ENCODE measurements around the gene SEM1. TPM values are rescaled to one million over a fixed set of nuclear protein-coding genes. Genes with fewer than 3 reads are reported as not detected.
"Not testable (repeated sequence)": the region's sequence is repeated elsewhere in the genome, so short reads cannot be mapped to it uniquely, and the experiment has no call there.

The SEM1 gene
- polyA plus RNA-seq, 2 of the 4 experiments (the other 2 are of a cell fraction): 235 to 859 TPM

DNA sequence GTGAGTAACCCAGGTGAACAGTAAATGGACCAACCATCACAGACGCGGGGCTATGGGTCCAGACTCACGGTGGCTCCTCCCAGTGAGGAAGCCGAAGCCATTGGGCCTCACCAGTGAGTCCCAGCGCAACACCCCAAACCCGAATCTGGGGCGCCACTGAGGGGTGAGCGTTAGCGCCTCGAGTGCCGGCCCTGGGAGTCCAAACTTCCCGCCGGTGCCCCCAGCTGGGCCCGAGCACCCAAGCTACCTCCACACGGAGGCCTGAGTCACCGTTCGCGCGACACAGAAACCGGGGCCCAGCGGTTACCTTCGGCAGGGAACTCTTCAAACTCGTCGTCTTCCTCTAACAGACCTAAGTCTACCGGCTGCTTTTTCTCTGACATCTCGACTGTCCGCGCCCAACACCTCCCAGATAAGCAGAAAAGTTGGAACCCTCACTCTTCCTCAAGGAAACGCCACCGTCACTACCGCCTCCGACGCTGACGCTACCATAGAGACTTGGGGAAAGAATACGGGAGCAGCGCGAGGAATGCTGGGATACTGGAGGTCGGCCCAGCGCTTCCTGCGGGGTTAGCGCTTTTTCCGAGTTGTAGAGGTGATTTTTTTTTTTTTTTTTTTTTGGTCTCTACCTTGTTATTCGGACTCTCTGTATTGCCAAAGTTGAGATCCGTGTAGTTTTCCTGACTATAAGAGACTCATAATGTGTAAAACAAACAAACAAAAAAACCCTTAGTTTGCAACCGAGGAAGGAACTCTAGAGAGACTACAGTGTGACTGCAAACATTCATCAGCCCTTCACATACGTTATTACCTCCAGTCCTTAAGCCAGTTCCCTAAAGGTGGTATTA, at the start of gene SEM1 (continued):
- TF ChIP-seq, protein P1, sequence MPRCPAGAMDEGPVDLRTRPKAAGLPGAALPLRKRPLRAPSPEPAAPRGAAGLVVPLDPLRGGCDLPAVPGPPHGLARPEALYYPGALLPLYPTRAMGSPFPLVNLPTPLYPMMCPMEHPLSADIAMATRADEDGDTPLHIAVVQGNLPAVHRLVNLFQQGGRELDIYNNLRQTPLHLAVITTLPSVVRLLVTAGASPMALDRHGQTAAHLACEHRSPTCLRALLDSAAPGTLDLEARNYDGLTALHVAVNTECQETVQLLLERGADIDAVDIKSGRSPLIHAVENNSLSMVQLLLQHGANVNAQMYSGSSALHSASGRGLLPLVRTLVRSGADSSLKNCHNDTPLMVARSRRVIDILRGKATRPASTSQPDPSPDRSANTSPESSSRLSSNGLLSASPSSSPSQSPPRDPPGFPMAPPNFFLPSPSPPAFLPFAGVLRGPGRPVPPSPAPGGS (IDR thresholded peaks at IDR 0.05): peak; percentile 75; the same call in 2 of the 3 replicates
- no peak for TF ChIP-seq ESRRA (IDR thresholded peaks at IDR 0.05; ENCODE audit: borderline replicate concordance, low read length)
- TF ChIP-seq CHD4 (IDR thresholded peaks at IDR 0.05; ENCODE audit: borderline replicate concordance): no peak
- TF ChIP-seq, protein P2, sequence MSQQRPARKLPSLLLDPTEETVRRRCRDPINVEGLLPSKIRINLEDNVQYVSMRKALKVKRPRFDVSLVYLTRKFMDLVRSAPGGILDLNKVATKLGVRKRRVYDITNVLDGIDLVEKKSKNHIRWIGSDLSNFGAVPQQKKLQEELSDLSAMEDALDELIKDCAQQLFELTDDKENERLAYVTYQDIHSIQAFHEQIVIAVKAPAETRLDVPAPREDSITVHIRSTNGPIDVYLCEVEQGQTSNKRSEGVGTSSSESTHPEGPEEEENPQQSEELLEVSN (IDR thresholded peaks at IDR 0.05; ENCODE audit: borderline replicate concordance, low read depth): no peak; the same call in 1 of the 2 replicates
- TF ChIP-seq ZC3H11A (IDR thresholded peaks at IDR 0.05): no peak
- no peak for TF ChIP-seq NPAS2 (CRISPR knock-in tag; IDR thresholded peaks at IDR 0.05; ENCODE audit: borderline replicate concordance)

DNA sequence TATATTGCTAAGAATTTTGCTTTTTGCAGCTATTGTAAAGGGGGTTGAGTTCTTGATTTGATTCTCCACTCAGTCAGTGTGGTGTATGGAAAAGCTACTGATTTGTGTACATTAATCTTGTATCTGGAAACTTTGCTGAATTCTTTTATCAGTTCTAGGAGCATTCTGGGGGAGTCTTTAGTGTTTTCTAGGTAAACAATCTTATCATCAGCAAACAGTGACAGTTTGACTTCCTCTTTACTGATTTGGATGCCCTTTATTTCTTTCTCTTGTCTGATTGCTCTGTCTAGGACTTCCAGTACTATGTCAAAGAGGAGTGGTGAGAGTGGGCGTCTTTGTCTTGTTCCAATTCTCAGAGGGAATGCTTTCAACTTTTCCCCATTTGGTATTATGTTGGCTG, 48.2 kb upstream of the SEM1 start:
- FAIRE-seq; H3K9me3 ChIP-seq; CTCF ChIA-PET; H3K4me3 ChIP-seq; H3K4me2 ChIP-seq; POLR2A ChIA-PET; ATAC-seq; H3K27ac ChIP-seq; H3K4me1 ChIP-seq; DNase-seq (ENCODE audit: low read depth in 1 of 2, low spot score in 1 of 2): not testable (repeated sequence)
- WGBS (ENCODE audit: missing lambda C conversion rate): 0% methylated on average over 1 of the region's 1 CpG

DNA sequence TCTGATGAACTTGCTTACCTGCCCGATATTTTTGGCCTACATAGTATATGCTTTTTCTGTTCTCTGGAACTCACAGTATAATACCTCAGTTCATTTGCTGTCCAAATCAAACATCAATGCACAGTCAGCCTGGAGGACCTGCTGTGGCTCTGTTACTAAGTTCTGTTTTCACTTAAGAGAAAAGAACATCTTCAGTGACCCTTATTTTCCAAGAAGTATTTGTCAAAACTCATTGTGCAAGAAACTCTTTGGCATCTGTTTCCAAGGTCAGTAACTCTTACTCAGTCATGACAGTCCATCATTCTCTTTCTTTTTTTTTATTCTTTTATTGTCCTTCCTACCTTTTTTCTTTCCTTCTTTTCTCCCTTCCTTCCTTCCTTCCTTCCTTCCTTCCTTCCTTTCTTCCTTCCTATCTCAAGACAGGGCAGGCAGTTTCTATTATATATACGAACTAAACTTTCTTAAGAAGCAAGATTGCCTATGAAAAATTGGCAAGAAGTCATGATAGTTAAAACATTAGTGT, 37.8 kb upstream of the SEM1 start:
- CTCF ChIA-PET: no interaction called here
- DNase-seq (ENCODE audit: low read depth in 1 of 2, low spot score in 1 of 2) (no peak), ATAC-seq (no peak), FAIRE-seq (no peak)
- TF ChIP-seq EHMT2 (IDR thresholded peaks at IDR 0.05; ENCODE audit: low read depth) (no peak), HDAC2 (IDR thresholded peaks at IDR 0.05) (no peak), FOSL2 (IDR thresholded peaks at IDR 0.05) (no peak), FOSL2 (CRISPR knock-in tag; IDR thresholded peaks at IDR 0.05) (no peak), FOXS1 (CRISPR knock-in tag; IDR thresholded peaks at IDR 0.05) (no peak), EHF (CRISPR knock-in tag; IDR thresholded peaks at IDR 0.05) (no peak), HOXB5 (CRISPR knock-in tag; IDR thresholded peaks at IDR 0.05) (no peak), MYC (IDR thresholded peaks at IDR 0.05; ENCODE audit: borderline replicate concordance, low read length) (no peak), HOXB13 (CRISPR knock-in tag; IDR thresholded peaks at IDR 0.05; ENCODE audit: low read depth) (no peak), CEBPB (IDR thresholded peaks at IDR 0.05) (no peak), EP300 (IDR thresholded peaks at IDR 0.05) (no peak), TFCP2L1 (CRISPR knock-in tag; IDR thresholded peaks at IDR 0.05) (no peak), RNF2 (IDR thresholded peaks at IDR 0.05; ENCODE audit: borderline replicate concordance, low read depth) (no peak), NFE2L2 (conservative IDR thresholded peaks at IDR 0.05; ENCODE audit: low read length) (no peak), BHLHE40 (IDR thresholded peaks at IDR 0.05; ENCODE audit: low read depth, low read length) (no peak)
- TF ChIP-seq, protein P3, sequence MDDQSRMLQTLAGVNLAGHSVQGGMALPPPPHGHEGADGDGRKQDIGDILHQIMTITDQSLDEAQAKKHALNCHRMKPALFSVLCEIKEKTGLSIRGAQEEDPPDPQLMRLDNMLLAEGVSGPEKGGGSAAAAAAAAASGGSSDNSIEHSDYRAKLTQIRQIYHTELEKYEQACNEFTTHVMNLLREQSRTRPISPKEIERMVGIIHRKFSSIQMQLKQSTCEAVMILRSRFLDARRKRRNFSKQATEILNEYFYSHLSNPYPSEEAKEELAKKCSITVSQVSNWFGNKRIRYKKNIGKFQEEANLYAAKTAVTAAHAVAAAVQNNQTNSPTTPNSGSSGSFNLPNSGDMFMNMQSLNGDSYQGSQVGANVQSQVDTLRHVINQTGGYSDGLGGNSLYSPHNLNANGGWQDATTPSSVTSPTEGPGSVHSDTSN (IDR thresholded peaks at IDR 0.05): no peak
- TF ChIP-seq, protein P4, sequence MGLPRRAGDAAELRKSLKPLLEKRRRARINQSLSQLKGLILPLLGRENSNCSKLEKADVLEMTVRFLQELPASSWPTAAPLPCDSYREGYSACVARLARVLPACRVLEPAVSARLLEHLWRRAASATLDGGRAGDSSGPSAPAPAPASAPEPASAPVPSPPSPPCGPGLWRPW (IDR thresholded peaks at IDR 0.05): no peak
- TF ChIP-seq, protein P5, sequence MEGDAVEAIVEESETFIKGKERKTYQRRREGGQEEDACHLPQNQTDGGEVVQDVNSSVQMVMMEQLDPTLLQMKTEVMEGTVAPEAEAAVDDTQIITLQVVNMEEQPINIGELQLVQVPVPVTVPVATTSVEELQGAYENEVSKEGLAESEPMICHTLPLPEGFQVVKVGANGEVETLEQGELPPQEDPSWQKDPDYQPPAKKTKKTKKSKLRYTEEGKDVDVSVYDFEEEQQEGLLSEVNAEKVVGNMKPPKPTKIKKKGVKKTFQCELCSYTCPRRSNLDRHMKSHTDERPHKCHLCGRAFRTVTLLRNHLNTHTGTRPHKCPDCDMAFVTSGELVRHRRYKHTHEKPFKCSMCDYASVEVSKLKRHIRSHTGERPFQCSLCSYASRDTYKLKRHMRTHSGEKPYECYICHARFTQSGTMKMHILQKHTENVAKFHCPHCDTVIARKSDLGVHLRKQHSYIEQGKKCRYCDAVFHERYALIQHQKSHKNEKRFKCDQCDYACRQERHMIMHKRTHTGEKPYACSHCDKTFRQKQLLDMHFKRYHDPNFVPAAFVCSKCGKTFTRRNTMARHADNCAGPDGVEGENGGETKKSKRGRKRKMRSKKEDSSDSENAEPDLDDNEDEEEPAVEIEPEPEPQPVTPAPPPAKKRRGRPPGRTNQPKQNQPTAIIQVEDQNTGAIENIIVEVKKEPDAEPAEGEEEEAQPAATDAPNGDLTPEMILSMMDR (IDR thresholded peaks at IDR 0.05): no peak
- TF ChIP-seq, protein P6, sequence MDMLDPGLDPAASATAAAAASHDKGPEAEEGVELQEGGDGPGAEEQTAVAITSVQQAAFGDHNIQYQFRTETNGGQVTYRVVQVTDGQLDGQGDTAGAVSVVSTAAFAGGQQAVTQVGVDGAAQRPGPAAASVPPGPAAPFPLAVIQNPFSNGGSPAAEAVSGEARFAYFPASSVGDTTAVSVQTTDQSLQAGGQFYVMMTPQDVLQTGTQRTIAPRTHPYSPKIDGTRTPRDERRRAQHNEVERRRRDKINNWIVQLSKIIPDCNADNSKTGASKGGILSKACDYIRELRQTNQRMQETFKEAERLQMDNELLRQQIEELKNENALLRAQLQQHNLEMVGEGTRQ (IDR thresholded peaks at IDR 0.05): no peak
- H3K27ac ChIP-seq: no peak overlapping the region
- no peaks in the 10 kb centered on the region for H3K9me3 ChIP-seq
- no peak overlapping the region for H3K4me3 ChIP-seq
- H3K4me1 ChIP-seq: no peaks in the 10 kb centered on the region
- WGBS (ENCODE audit: missing lambda C conversion rate): 22% methylated on average over 2 of the region's 2 CpGs
- POLR2A ChIA-PET: no interaction called here
- H3K4me2 ChIP-seq: no peak overlapping the region

All from A549 (cell line).